Suppressor macrophage treated with lipopolysaccharide for 1 hour (primary cell): ENCODE data around the gene SH2D5.
"Not testable (repeated sequence)": the region's sequence is repeated elsewhere in the genome, so short reads cannot be mapped to it uniquely, and the experiment has no call there.

Experiments used
- DNase-seq, 3 donors: peaks; one replicate each; pipeline ENCODE4 v3.0.0-alpha.2; 2020 to 2022

SH2D5 gene

GRCh38 chr1:20727746-20728316 is 4.7 kb downstream of the SH2D5 start:
- peak in 2 of 3 donors; percentile 8 to 34 for DNase-seq

GRCh38 chr1:20726932-20727745 is 5.4 kb downstream of the SH2D5 start:
- no peak for DNase-seq

DNA sequence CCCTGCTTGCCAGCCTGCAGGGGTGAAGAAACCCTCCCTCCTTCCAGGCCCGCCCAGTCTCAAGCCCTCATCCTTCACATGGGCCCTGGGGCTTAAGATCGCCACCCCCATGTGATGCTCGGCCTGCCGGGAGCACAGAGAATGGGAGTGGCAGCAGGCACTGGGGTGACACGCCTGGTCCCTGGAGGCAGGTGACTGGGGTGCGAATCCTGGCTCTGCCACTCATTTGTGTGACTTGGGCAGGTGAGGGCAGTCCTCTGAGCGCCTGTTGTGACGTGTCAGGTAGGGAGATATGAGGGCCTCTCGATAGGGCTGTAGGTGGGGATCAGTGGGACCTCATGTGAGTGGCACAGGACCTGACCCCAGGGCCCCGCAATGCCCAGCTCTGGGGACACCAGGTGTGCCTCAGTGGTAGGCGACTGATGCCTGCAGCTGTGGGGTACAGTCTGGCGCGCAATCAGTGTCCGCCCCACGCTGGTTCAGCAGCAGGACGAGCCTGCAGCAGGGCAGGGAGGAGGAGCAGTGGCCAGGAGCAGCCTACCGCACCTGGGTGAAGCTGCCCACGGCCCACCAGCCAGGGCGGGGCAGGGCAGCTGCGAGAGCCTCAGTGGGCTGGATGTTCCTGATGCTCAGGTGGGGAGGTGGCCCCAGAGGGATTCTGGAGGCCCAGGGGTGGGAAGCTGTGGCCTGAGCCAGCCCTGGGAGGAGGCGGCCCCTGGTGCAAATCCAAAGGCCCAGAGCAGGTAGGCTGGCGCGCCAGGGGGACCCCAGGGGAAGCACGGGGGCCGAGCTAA is 6.2 kb downstream of the SH2D5 start:
- DNase-seq = no peak

DNA sequence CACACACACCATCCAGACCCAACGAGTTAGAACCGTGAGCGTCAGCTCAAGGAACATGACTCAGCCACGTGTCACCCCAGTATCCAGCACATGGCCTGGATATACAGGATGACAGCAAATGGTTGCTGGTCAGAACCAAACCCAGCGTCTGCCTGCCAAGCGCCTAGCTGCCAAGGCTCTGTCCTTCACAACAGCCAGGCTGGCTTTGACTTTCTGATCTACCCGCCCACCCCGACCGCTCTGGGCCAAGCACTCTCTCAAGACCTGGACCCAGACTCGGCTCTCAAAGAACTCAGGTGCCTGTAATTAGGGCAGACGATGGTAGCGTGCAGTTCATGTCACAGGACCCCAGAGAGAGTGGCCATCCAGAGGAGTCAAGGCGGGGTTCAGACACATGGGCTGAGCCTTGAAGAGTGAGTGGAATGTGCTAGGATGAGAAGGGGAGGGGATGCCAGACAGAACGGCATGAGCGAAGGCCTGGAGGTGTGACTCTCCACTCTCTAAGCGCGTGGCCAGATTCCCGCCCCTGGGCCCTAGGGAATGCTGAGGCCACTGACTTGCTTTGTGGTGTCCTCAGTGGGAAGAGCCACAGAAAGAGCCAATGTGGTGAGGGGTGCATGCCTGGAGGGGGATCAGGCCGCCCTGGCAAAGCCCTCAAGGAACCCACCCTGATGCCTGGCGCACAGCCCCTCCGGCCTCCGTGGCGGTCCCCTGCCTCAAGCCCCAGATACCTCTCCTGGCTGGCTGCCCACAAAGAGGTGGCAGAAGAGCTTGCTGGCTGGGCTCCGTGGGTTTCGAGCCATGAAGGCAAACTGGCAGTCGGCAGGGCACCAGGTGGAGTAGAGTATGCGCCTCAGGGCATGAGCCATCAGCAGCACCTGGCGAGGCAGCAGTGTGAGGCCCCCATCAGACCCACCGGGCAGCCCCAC is 7.0 kb downstream of the SH2D5 start:
- DNase-seq = peak; percentile 42 to 47 (median 43)

DNA sequence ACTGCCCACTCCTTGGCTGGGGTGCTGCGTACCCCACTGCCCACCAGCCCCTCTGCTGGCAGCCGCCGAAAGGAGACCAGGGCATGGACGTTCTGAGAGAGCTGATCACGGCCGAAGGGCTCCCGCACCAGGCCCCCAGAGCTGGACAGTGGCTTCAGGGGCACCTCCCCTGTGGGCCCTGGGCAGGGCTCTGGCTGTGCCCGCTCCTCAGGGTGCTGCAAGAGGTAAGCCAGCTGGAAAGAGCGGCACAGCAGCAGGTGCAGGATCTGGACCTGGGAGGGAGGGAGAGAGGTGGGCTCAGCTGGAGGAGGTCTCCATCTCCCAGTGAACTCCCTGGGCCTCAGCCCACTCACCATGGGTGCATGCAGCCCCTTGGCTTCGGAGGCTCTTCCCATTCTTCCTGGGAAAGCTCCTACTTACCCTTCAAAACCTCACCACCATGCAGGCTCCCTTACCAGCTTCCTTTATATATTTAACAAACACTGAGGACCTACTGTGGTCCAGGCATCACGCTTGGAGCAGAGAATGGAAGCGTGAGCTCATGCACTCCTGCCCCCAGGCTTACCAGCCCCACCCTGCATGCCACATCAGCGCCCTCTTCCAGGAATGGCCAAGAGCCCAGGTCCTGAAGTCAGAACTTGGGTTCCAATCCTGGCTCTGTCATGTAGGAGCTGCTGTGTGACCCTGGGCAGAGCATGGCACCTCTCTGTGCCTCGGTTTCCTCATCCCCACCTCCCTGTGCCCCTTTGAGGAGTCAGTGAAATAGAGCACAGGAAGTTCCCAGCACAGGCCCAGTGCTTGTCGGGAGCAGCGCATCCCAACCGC is 7.9 kb downstream of the SH2D5 start:
- no peak for DNase-seq

GRCh38 chr1:20723537-20724363 is 8.8 kb downstream of the SH2D5 start:
- DNase-seq = no peak

DNA sequence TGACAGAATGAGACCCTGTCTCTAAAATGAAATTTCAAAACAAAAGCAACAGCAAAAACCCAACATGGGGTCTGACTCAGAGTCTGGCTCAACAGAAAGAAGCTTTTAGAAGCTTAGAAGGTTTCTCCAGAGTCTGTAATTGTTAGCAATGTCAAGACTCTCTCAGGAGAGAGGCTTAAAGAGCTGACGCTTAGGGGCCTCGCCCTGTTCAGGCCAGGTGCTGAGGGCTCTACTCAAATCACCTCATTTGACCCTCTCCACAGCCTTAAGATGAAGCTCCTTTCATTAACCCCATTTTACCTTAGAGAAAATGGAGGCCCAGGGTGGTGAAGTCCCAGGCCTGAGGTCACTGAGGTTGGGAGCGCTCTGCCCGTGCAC is 9.4 kb downstream of the SH2D5 start:
- DNase-seq = no peak

- DNase-seq = no peak
Measured at GRCh38 chr1:20721117-20722061, 11.1 kb downstream of the SH2D5 start.

- DNase-seq = no peak
Measured at GRCh38 chr1:20720631-20721091, 11.8 kb downstream of the SH2D5 start.

- DNase-seq = no peak
Measured at GRCh38 chr1:20719871-20720620, 12.5 kb downstream of the SH2D5 start.

- no peak for DNase-seq
Measured at GRCh38 chr1:20719261-20719660, 13.2 kb downstream of the SH2D5 start.

GRCh38 chr1:20718343-20718882 is 14.1 kb downstream of the SH2D5 start:
- not testable (repeated sequence) for DNase-seq

DNA sequence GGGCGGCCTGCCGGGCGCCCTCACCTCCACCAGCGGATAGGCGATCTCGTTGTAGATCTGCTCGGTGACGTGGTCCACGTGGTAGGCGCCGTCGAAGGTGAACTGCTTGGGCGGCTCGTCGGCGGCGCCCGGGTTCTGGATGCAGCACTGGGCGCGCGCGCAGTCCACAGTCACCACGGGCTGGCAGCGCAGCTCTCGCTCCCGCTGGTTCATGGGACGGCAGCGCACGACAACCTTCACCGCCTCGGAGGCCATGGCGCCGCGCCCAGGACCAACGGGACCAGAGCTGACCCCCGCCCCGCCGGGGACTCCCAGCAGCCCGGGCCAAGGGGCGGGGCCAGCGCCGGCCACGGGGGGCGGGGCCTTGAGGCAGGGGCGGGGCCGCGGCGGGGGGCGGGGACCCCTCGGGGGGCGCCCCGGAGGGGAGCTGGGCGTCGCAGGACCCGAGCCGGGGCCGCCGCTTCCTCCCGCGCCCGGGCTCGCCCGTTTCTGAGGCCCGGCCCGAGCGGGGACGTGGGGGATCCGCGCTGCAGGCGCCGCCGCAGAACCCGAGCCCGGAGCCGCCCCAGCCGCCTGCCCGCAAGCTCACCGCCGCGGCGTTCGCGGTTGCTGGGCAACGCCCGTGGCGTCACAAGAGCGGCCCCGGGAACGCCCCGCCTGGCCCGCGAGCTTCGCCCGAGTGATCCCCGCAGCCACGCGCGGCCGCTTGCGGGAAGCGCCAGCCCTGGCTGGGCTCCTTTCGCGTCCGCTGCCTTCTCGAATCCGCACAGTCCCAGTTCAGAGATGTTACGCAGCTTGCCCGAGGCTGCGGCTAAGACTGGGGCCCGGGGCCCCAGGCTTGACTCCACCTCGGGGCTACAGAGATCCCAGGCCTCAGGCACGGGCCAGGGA is 14.8 kb downstream of the SH2D5 start, which contains the start of gene KIF17:
Gene KIF17, minus strand, starts transcription at position 556 of the 891 bp plus-strand sequence. Its CDS starts 301 bp downstream, at position 255.
- peak; percentile 82 to 94 (median 88) for DNase-seq

- DNase-seq = no peak
Measured at GRCh38 chr1:20716232-20716631, 16.3 kb downstream of the SH2D5 start.

DNA sequence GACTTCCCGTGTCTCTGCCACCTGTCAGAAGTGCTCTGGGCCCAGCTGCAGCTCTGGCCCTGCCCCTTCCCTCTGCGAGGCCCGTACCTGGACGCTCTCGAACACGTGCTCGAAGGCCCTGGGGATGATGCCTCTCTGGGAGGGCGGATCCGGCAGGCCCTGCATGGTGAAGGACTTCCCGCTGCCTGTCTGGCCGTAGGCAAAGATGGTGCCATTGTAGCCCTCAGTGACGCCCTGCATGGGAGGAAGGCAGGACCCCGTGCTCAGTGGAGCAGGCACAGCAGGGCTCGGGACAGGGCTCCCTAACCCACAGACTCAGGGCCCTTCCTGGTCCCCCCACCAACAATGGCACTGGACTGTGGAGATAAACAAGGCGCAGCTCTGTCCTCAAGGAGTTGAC is 17.1 kb downstream of the SH2D5 start:
- no peak for DNase-seq

DNA sequence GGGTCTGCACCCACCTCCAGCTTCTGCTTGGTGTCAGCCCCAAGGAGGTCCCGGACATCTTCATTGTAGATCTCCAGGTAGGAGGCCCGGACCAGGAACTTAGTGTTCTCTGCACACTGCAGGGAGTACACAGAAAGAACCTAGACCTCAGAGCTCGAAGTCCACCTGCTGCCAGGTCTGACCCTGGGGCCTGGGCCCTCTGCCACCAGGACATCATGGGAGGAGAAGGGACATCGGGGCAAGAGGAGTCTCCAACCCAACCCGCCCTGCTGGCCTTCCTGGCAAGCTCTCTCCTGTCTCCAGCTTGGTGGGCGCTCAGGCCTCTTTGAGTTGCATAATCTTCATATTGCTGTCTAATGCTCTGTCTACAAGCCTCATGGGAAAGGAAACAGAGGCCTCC is 19.1 kb downstream of the SH2D5 start:
- DNase-seq = no peak

DNA sequence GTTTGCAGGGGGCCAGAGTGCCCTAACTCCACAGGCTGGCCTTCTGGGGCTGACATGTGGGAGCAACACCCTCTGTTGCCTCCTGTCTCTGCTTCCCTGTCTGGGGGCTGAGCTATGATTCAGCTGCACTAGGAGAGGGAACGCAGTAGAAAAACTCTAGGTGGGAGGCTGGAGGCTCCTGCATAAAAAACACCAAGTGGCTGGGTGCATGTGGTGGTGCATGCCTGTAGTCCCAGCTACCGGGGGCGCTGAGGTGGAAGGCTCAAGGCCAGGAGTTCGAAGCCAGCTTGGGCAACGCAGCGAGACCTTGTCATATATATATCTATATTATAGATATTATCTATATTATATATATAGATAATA is 20.3 kb downstream of the SH2D5 start:
- DNase-seq = no peak
